AG09309 (cell line): ENCODE results near the gene RHPN2.

Source experiments
- DNase-seq: peaks from one replicate; pipeline ENCODE4 v3.0.0-alpha.2; 2010; ENCODE audit warnings: low read depth
- H3K4me3 ChIP-seq: 2 replicates; pipeline ENCODE4 v1.5.1; 2011; ENCODE audit warnings: mild to moderate bottlenecking, low read depth, low read length, moderate library complexity; ENCODE audit not compliant: control insufficient read depth
- TF ChIP-seq, protein P1 (sequence below): IDR thresholded peaks from 2 replicates; pipeline ENCODE4 v1.5.1; 2011; ENCODE audit warnings: mild to moderate bottlenecking, low read depth, low read length, inconsistent platforms; ENCODE audit not compliant: insufficient read depth, control insufficient read depth; ENCODE audit errors: missing control alignments

The RHPN2 gene

GRCh38 chr19:33064792-33065550 lies at the start of gene RHPN2:
RHPN2 (minus strand) TSS chr19:33064888; CDS start chr19:33064852, 36 bp downstream.
- no peak for DNase-seq
- TF ChIP-seq, protein P1, sequence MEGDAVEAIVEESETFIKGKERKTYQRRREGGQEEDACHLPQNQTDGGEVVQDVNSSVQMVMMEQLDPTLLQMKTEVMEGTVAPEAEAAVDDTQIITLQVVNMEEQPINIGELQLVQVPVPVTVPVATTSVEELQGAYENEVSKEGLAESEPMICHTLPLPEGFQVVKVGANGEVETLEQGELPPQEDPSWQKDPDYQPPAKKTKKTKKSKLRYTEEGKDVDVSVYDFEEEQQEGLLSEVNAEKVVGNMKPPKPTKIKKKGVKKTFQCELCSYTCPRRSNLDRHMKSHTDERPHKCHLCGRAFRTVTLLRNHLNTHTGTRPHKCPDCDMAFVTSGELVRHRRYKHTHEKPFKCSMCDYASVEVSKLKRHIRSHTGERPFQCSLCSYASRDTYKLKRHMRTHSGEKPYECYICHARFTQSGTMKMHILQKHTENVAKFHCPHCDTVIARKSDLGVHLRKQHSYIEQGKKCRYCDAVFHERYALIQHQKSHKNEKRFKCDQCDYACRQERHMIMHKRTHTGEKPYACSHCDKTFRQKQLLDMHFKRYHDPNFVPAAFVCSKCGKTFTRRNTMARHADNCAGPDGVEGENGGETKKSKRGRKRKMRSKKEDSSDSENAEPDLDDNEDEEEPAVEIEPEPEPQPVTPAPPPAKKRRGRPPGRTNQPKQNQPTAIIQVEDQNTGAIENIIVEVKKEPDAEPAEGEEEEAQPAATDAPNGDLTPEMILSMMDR, result no peak
- peak within 1 kb of the TSS; percentile 48 for H3K4me3 ChIP-seq

DNA sequence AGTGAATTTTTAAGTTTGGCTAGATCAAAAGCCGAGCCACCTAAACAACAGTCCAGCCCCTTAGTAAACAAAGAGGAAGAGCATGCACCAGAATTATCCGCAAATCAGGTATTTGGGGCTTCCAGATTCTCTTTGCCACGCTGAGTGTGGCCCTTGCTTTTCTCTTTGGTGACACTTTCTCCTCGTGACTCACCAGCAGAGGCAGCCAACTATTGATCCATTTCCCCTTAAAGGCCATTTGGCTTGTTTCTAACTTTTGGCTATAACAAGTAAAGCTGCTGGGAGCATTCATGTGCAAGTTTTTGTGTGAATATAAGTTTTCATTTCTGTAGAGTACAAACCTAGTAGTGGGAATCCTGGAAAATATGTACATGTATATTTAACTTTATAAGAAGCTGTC lies 49.6 kb upstream of the RHPN2 start:
- no peak for DNase-seq
- TF ChIP-seq, protein P1, result no peak

DNA sequence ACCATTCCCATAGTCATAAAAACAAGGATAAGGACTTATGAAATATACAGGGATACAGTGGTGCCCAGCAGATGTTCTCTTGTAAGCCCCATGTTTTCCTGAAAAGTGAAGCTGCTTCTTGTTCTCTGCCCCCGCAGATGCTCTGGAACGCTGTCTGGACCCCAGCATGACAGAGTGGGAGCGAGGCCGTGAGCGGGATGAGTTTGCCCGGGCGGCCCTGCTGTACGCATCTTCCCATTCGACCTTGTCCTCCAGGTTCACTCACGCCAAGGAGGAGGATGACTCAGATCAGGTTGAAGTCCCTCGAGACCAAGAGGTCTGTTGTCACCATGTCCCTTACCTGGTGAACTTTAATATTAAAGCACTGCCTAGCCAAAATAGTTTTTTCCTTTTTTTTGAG lies 46.9 kb upstream of the RHPN2 start:
- no peak overlapping the region for H3K4me3 ChIP-seq
- no peak for DNase-seq
- TF ChIP-seq, protein P1, result no peak

More for the DNA sequence above, 49.6 kb upstream of the RHPN2 start:
- H3K4me3 ChIP-seq, result no peak overlapping the region

DNA sequence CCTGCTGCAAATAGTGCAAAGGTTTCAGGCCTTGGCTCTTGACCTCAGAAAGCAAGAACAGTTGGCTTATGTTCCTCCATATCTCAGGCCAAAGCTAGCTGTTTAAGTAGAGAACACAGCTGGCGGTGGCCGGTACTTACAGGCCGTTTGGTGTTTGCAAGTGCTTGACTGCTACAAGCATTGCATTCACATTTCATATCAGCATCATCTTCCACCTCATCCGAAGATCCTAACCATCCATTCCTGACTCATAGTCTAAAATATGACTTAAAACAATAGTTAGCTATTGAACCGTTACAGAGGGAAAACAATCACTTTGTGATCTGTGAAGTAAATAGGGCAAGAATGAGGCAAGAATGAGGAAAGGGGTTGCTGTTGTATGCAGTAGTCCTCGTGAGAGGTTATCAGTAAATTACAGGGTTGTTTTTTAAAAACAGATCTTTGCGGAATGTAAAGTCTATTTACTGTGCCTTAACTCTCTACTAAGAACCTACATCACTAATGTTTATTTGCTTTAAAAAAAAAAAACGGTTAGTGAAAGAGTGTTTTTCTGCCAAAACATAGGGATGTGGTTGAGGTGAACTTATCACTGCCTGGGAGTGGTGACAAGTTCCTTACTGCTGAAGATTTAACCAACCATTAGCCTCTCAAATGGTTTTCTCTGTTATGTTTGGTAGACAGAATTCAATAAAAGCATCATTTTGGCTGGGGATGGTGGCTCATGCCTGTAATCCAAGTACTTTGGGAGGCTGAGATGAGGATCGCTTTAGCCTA lies 45.6 kb upstream of the RHPN2 start:
- H3K4me3 ChIP-seq, result no peak overlapping the region
- TF ChIP-seq, protein P1, result no peak
- no peak for DNase-seq

DNA sequence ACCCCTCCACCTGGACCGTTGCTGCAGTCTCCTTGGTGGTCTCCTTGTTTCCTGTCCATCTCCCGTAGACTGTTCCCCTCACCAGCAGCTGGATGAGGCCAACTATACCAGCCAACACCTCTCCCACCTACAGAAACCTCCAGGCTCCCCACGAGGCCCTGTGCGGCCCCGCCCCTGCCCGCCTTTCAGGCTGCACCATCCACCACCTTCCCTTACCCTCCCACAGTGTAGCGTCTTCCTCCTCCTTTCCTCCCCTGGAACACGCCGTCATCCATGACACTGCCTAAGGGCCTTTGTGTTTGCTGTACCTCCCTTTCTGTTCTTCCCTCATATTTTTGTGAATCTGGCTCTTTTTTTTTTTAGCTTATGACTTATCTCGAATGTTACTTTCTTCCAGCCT lies 43.5 kb upstream of the RHPN2 start:
- no peak for DNase-seq
- TF ChIP-seq, protein P1, result no peak
- H3K4me3 ChIP-seq, result no peak overlapping the region

GRCh38 chr19:33102893-33103292 lies 38.2 kb upstream of the RHPN2 start:
- TF ChIP-seq, protein P1, result no peak
- no peak overlapping the region for H3K4me3 ChIP-seq
- DNase-seq, result no peak
